ENCODE measurements around the gene PLSCR1. TPM values are rescaled to one million over a fixed set of nuclear protein-coding genes. Genes with fewer than 3 reads are reported as not detected.

Gene PLSCR1
- total and polyA plus RNA-seq, 2 experiments from 2014 or later: 62.7 to 78.3 TPM

DNA sequence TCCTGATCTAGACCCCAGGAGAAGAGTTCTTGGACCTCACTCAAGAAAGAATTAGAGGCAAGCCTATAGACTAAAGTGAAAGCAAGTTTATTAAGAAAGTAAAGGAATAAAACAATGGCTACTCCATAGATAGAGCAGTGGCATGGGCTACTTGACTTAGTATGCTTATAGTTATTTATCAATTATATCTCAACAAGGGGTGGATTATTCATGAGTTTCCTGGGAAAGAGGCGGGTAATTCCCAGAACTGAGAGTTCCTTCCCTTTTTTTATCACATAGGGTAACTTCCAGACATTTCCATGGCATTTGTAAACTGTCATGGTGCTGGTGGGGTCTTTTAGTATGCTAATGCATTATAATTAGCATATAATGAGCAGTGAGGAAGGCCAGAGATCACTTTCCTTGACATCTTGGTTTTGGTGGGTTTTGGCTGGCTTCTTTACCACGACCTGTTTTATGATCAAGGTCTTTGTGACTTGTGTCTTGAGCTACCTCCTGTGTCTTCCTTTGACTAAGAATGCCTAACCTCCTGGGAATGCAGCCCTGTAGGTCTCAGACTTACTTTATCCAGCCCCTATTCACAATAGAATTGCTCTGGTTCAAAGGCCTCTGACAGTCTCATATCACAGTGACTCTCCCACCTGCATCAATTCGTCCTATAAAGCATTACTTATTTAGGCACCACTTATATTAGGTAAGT lies 39.8 kb downstream of the PLSCR1 start:
- ATAC-seq: peak; percentile 92
- H3K4me3 Mint-ChIP-seq: no peak overlapping the region
- peak; percentile 68 for DNase-seq (ENCODE audit: low spot score)
- Histone ChIP-seq H3K4me1 (ENCODE audit: insufficient read depth) (peaks cover 31% of the 10 kb centered on the region), H4K20me1 (replicated peaks; ENCODE audit: insufficient read depth) (no peaks in the 10 kb centered on the region), H3F3A (replicated peaks; ENCODE audit: low read depth) (no peaks in the 10 kb centered on the region), H2AFZ (no peak overlapping the region), H3K9me2 (ENCODE audit: insufficient read depth) (peaks cover 15% of the 10 kb centered on the region), H3K4me3 (no peak overlapping the region), H3K79me2 (replicated peaks; ENCODE audit: insufficient read depth) (no peaks in the 10 kb centered on the region), H3K36me3 (ENCODE audit: insufficient read depth) (no peaks in the 10 kb centered on the region), H3K27me3 (ENCODE audit: insufficient read depth) (no peaks in the 10 kb centered on the region), H3K27ac (ENCODE audit: low read depth) (peak overlapping the region; percentile 84), H3K4me2 (no peak overlapping the region)
- H3K4me1 Mint-ChIP-seq: peaks cover 50% of the 10 kb centered on the region
- H3K27me3 Mint-ChIP-seq (ENCODE audit: insufficient read depth, low read depth, poor library complexity): peaks cover 2% of the 10 kb centered on the region
- TF ChIP-seq, protein P1, sequence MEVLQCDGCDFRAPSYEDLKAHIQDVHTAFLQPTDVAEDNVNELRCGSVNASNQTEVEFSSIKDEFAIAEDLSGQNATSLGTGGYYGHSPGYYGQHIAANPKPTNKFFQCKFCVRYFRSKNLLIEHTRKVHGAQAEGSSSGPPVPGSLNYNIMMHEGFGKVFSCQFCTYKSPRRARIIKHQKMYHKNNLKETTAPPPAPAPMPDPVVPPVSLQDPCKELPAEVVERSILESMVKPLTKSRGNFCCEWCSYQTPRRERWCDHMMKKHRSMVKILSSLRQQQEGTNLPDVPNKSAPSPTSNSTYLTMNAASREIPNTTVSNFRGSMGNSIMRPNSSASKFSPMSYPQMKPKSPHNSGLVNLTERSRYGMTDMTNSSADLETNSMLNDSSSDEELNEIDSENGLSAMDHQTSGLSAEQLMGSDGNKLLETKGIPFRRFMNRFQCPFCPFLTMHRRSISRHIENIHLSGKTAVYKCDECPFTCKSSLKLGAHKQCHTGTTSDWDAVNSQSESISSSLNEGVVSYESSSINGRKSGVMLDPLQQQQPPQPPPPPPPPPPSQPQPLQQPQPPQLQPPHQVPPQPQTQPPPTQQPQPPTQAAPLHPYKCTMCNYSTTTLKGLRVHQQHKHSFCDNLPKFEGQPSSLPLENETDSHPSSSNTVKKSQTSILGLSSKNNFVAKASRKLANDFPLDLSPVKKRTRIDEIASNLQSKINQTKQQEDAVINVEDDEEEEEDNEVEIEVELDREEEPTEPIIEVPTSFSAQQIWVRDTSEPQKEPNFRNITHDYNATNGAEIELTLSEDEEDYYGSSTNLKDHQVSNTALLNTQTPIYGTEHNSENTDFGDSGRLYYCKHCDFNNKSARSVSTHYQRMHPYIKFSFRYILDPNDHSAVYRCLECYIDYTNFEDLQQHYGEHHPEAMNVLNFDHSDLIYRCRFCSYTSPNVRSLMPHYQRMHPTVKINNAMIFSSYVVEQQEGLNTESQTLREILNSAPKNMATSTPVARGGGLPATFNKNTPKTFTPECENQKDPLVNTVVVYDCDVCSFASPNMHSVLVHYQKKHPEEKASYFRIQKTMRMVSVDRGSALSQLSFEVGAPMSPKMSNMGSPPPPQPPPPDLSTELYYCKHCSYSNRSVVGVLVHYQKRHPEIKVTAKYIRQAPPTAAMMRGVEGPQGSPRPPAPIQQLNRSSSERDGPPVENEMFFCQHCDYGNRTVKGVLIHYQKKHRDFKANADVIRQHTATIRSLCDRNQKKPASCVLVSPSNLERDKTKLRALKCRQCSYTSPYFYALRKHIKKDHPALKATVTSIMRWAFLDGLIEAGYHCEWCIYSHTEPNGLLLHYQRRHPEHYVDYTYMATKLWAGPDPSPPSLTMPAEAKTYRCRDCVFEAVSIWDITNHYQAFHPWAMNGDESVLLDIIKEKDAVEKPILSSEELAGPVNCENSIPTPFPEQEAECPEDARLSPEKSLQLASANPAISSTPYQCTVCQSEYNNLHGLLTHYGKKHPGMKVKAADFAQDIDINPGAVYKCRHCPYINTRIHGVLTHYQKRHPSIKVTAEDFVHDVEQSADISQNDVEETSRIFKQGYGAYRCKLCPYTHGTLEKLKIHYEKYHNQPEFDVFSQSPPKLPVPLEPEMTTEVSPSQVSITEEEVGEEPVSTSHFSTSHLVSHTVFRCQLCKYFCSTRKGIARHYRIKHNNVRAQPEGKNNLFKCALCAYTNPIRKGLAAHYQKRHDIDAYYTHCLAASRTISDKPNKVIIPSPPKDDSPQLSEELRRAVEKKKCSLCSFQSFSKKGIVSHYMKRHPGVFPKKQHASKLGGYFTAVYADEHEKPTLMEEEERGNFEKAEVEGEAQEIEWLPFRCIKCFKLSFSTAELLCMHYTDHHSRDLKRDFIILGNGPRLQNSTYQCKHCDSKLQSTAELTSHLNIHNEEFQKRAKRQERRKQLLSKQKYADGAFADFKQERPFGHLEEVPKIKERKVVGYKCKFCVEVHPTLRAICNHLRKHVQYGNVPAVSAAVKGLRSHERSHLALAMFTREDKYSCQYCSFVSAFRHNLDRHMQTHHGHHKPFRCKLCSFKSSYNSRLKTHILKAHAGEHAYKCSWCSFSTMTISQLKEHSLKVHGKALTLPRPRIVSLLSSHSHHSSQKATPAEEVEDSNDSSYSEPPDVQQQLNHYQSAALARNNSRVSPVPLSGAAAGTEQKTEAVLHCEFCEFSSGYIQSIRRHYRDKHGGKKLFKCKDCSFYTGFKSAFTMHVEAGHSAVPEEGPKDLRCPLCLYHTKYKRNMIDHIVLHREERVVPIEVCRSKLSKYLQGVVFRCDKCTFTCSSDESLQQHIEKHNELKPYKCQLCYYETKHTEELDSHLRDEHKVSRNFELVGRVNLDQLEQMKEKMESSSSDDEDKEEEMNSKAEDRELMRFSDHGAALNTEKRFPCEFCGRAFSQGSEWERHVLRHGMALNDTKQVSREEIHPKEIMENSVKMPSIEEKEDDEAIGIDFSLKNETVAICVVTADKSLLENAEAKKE (CRISPR knock-in tag; IDR thresholded peaks at IDR 0.05): peak; percentile 99
- TF ChIP-seq, protein P2, sequence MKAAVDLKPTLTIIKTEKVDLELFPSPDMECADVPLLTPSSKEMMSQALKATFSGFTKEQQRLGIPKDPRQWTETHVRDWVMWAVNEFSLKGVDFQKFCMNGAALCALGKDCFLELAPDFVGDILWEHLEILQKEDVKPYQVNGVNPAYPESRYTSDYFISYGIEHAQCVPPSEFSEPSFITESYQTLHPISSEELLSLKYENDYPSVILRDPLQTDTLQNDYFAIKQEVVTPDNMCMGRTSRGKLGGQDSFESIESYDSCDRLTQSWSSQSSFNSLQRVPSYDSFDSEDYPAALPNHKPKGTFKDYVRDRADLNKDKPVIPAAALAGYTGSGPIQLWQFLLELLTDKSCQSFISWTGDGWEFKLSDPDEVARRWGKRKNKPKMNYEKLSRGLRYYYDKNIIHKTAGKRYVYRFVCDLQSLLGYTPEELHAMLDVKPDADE (IDR thresholded peaks at IDR 0.05): no peak
- TF ChIP-seq NANOG (IDR thresholded peaks at IDR 0.05; ENCODE audit: borderline replicate concordance): peak; percentile 11; the same call in 1 of the 2 replicates
- peaks cover 3% of the 10 kb centered on the region; the same call in 1 of the 3 replicates for H3K9me3 Mint-ChIP-seq
- H3K36me3 Mint-ChIP-seq (ENCODE audit: low read depth): peaks cover 7% of the 10 kb centered on the region; the same call in 1 of the 3 replicates
- H3K27ac Mint-ChIP-seq: peak overlapping the region; percentile 90
